Esophagus mucosa (tissue), 1 donor: Measurements from ENCODE around the gene ATF6. TPM values are rescaled to one million over a fixed set of nuclear protein-coding genes. Genes with fewer than 3 reads are reported as not detected.
"Not testable (repeated sequence)": the region's sequence is repeated elsewhere in the genome, so short reads cannot be mapped to it uniquely, and the experiment has no call there.

Experiments used
- ATAC-seq: fragments of 200-7000 bp; cut with Tn5 transposase; one replicate; pipeline ENCODE4 v1.9.1; 2020
- total RNA-seq: library from RNA; stranded (reverse); gene quantifications from one replicate; pipeline ENCODE4 v1.2.4, GENCODE V29; 2023
- donor health status: DM: yes; HTN: yes; CAD: no.

ATF6 gene, protein sequence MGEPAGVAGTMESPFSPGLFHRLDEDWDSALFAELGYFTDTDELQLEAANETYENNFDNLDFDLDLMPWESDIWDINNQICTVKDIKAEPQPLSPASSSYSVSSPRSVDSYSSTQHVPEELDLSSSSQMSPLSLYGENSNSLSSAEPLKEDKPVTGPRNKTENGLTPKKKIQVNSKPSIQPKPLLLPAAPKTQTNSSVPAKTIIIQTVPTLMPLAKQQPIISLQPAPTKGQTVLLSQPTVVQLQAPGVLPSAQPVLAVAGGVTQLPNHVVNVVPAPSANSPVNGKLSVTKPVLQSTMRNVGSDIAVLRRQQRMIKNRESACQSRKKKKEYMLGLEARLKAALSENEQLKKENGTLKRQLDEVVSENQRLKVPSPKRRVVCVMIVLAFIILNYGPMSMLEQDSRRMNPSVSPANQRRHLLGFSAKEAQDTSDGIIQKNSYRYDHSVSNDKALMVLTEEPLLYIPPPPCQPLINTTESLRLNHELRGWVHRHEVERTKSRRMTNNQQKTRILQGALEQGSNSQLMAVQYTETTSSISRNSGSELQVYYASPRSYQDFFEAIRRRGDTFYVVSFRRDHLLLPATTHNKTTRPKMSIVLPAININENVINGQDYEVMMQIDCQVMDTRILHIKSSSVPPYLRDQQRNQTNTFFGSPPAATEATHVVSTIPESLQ
- 11.4 TPM for total RNA-seq

DNA sequence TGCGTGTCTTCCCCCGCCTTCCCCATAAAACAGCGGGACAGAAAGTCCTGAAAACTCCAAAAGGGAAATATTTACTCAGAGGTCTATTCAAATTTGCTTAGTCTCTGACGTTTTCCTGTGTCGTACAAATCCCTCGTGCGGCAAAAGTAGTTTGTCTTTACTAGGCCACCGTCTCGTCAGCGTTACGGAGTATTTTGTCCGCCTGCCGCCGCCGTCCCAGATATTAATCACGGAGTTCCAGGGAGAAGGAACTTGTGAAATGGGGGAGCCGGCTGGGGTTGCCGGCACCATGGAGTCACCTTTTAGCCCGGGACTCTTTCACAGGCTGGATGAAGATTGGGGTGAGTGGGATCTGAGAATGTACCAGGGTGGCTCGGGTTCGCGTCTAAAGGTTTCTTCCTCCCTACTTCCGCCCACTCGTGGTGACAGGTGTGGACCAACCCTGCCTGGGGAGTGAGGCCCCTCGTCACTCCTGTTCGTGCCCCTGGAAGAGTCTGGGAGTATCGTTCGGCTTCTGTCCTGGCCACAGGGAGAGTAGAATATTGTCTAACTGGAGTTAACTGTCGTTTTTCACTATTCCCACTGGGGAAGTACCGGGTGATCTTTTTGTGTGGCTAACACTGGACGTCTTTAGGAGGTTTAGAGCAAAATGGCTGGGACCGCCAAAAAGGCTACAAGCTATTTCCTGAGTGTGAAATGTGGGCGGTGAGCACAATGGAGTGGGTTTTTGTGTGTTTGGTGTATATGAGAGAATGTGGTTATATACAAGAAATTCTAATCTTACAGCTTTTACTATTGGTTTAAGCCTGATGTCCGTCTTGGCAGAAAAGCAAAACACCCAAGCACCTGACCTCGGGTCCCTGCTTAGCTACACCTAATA lies at the start of gene ATF6:
Gene ATF6, plus strand, starts transcription at position 219 of the 880 bp plus-strand sequence. Its CDS starts 41 bp downstream, at position 260.
- ATAC-seq, result peak; percentile 91

DNA sequence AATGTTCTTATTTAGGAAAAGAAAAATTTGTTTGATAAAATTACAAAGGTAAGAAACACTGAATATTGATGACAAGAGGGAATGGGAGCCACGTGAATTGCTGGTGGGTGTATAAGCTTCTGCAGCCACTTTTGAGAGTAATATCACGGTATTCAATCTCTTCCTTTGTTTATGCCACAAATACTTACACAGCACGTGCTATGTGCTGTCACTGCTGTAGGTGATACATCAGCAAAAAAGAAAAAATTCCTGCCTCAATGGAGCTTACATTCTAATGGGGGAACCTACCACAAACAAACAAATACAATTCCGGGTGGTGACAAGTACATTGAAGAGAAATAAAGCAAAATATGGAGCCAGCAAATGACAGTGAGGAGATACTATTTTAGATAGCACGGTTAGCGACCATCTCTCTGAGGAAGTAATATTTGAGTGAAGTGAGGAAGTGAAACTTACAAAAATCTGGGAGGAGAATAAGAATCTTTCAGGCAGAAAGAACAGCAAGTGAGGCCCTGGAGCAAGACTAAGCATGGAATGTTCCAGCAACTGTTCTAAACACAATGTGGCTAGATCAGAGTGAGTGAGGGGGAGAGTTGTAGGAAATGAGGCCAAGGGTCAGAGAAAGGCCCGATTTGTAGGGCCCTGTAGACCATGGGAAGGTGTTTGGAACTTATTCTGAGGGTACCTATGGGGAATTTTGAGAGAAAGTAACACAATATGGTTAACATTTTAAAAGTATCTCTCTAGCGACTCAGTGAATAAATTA lies 47.4 kb upstream of the ATF6 start:
- no peak for ATAC-seq

DNA sequence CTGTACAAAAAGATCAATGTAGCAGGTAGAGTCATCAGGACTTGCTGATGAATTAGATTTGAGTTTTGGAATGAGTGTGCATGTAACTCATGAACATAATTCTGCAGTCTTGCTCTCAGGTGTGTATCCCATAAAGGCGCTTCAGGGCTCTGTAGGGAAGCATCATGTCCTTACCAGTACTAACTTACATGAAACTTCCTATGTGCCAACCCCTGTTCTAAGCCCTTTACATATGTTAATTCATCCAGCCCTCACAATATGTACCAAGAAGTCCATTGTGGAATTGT lies 46.9 kb upstream of the ATF6 start:
- no peak for ATAC-seq

DNA sequence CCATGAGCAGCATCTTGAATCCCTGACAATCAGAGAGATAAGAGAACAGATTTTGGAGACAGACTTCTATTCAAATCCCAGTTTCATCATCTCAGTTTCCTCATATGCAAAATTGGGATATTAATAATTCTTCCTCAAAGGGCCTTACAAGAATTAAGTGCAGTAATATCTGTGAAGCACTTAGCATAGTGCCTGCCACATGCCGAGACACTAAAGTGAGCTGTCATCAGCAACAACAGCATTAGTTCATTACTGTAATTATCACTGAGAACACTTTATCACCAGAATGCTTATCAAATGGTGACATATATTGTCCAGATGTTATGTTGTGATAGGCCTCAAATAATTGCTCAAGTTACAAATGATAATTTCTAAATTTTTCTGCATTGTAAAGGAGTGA lies 45.7 kb upstream of the ATF6 start:
- no peak for ATAC-seq

DNA sequence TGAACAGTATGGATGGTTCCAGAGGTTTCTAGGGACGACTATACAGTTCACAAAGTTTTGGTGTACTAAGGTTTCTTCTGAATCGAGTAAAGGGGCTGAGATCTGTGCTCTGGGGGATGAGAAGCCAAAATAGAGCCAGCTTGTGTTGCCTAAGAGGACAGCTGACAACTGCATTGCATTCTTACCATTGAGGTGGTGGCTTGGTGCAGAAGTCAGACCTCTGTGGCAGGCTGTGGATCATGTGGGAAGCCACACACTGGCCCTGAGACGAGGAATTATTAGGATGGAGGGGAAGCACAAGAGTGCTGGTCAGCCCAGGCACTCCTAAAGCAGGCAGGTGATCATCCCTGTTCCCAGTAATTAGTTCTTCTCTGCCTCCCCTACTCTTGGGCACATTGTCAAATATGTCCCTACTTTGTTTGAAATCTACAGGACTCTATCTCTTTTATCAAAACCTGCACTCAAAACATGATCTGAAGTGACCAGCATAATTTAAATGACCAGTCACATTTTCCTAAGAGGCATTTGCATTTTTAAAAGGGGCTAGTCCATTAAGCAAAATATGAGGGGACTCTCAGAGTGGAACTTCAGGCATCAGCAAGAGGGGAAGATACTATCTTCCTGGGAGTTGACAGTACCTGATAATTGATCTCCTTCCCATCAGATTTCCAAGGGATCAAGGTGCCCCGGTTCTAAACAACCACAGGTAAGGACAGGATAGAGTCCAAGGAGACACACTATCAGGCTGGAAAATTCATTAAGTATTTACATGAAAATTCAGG lies 45.0 kb upstream of the ATF6 start, which contains the start of gene FCRLB:
Gene FCRLB, plus strand, starts transcription at position 589 of the 782 bp plus-strand sequence. CDS start 1,129 bp downstream, outside the sequence.
- ATAC-seq, result no peak

DNA sequence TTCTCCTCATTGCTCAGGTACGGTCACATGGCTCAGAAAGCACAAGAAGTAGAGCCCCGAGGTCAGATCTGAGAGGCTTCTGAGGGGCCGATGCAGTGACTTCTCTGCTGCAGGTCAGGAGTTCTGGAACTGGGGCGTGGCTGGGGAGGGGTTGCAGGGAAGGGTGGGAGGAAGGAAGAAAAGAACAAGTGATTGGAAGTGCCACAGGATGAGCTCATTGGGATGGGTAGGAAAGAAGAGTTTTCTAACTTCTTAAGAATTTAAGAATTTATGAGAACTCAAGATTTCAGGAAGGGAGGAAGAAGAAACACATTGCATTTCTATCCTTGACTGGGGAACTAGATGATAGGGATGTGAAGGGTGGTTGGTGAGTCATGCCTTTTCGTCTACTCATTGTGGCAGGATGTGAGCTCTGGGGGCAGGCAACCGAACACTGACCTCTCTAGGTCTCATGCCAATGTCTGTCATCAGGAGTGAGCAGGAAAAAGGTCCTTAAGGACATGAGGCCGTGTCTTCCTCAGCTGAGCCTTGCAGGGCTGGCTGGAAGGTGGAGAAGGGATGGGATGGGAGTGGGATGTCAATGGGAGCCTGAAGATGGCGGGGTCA lies 44.3 kb upstream of the ATF6 start:
- no peak for ATAC-seq

DNA sequence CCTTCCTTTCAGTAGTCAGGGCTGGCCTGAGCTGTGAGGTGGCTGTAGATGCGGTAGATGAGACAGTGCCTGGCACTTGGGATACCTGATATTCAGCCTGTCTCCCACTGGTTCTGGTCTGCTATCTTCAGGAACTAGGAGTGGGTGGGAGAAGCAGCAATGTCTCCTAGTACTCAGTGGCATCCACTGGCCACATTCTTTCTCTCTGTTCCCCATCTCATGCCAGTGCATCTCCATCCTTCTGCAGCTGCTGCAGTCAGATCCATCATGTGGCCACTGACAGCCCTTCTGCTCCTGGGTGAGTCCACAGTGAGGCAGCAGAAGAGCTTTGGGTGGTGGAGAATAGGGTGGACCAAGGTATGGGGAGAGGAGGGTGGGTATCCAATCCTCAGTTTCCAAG lies 43.7 kb upstream of the ATF6 start:
- ATAC-seq, result no peak

DNA sequence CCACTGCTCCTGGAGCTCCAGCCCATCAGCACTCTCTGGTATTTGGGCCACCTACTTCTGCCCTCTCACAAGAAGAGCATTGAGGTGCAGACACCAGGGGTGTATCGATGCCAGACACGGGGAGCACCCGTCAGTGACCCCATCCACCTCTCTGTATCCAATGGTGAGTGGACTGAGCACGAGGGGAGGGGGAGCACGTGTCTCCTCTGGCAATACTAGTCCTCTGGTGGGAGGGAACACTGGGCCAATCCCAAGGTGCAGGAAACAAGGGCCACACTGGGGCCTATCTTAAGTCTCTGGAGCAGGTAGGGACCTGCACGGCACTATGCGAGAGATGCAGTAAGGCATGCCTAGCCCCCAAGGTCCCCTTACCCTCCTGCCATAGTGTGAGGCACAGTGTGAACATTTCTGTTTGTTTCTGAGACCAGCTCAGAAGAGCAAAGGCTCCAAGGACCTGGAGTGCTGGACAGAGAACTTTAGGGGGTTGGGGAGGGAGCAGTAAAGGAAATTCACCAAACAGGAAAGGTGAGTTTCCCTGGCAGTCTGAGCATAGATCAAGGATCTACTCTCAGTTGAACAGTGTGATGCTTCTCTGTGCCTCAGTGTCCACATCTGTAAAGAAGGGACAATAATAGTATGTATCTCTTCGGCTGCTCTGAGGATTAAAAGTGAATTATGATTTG lies 42.5 kb upstream of the ATF6 start:
- ATAC-seq, result no peak

DNA sequence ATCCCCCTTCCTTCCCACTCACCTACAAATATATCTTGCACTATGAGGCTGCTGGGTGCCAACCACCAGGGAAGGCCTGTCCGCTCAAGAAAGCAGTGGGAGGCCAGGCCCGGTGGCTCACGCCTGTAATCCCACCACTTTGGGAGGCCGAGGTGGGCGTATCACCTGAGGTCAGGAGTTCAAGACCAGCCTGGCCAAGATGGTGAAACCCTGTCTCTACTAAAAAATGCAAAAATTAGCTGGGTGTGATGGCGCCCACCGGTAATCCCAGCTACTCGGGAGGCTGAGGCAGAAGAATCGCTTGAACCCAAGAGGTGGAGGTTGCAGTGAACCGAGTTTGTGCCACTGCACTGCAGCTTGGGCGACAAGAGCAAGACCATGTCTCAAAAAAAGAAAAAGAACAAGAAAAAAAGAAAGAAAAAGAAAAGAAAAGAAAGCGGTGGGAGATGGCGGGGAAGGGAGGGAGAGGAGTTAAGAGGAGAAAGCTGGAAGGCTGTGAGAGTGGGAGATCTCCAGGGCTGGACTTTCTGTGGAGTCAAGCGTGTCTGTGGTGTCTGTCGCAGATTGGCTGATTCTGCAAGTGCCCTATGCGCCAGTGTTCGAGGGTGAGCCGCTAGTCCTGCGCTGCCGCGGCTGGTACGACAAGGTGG lies 40.7 kb upstream of the ATF6 start:
- ATAC-seq, result not testable (repeated sequence)

DNA sequence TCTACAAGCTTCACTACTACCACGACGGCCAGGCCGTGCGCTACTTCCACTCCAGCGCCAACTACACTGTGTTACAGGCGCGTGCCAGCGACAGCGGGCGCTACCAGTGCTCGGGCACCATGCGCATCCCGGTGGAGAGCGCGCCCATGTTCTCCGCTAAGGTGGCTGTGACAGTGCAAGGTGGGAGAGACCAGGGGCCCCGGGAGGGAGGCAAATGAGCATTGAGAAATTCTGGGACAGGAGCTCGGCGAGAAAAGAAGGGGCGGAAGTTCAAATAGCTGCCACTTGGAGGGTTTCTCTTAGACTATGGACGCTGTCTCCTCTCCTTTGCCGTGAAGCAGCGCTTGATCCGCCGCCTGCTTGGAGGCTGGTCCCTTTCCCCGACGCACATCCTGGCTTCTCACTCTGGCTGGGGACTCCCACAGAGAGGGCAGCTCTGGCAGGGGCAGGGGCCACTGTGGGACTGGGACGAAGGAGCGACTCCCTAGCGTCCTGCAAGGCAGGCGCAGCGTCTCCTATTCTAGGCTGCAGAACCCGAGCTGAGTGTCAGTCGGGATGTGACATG lies 40.1 kb upstream of the ATF6 start:
- ATAC-seq, result peak; percentile 45

DNA sequence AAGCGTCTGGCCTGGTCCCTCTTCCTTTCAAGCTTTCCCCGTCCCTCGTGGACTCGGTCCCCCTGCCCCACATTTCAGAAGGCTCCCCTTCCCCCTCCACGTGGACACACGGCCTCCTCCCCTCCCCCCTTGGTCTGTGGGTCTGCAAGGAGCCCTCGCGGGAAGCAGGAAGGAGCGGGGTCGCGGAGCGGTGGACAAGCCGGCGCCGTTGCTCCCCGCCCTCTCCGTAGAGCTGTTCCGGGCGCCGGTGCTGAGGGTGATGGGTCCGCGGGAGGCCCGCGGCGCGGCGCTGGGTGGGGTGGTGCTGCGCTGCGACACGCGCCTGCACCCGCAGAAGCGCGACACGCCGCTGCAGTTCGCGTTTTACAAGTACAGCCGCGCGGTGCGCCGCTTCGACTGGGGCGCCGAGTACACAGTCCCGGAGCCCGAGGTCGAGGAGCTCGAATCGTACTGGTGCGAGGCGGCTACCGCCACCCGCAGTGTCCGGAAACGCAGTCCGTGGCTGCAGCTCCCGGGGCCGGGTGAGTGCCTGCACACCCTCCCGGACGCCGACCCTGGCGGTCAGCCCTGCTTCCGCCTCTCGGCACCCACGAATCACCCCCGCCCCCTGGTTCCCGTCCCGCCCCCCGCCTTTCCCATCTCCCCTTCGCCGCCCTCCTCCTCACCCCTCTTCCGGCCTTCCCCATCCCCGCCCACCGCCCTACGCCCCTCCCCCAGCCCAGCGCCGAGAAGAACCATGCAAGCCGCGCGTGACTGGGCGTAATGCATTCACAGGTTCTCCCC lies 39.5 kb upstream of the ATF6 start:
- ATAC-seq, result peak; percentile 84

DNA sequence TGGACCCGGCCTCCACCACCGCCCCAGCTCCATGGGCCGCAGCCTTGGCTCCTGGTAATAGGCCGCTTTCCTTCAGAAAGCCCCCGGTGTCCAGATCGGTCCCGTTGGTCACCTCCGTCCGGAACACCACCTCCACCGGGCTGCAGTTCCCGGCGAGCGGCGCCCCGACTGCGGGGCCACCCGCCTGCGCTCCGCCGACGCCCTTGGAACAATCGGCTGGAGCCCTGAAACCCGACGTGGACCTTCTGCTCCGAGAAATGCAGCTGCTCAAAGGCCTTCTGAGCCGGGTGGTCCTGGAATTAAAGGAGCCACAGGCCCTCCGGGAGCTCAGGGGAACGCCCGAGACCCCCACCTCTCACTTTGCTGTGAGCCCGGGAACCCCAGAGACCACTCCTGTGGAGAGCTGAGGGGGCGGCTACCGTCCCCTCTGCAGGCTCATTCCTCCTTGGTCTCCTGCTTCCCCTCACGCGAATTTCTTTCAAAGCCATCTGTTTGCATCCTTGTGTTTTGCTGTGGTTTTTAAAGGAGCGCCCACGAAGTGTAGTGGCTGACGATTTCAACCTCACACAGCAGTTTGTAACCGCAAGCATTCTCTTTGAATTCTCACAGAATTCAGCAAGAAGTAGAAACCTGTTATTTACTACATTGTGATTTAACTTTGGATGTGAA lies 38.7 kb upstream of the ATF6 start:
- ATAC-seq, result no peak

DNA sequence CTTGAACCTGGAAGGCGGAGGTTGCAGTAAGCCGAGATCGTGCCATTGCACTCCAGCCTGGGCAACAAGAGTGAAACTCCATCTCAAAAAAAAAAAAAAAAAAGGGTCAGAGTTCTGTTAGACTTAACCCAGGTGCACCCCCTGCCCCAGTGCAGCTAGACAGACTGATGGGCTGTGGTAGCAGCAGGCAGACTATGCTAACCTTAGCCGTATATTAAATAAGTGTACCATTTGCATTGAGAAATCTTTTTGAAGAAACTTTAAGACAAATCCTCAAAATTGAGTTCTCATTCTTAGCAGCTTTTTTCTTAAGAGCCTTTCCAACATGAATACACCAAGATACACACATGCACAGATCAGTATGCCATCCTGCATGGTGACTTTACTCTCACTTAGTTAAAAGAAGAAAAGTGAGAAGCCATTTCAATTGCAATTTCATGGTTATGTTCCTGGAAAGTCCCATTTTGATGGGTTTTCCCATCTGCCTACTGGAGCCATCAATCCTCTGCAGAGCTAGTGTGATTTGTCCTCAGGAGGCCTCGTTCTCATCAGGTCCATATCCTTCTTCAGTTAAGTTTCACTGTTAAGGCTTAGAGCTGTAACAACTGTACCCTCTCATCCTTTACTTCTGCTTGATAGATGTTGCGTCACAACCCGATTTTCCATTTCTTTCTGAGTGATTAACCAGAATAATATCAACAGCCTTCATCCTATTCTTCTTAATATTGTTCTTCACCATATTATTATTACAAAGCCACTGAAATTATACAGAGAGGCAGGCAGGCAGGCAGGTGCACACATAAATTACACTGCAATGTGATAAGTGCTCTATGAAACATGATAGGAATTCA lies 37.5 kb upstream of the ATF6 start:
- no peak for ATAC-seq

DNA sequence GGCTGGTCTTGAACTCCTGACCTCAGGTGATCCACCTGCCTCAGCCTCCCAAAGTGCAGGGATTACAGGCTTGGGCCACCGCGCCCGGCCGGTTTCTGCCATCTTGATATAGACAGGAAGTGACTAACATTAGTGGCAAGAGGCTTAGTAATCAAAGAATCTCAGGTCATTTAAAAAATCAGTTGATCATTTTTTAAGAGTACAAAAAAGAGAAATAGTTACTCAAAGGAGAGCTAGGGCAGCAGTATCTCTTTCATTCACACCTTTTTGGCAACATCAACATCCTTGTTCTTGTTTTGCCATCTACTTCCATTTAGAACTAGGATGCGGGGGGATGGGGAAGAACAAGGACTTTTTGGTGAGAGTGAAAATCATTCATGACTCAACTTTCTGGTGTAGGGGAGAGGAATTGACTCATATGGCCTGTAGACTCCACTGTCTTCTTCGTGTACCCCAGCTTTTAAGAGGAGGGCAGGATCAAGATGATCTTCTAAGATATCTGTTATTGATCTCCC lies 36.0 kb upstream of the ATF6 start:
- no peak for ATAC-seq

DNA sequence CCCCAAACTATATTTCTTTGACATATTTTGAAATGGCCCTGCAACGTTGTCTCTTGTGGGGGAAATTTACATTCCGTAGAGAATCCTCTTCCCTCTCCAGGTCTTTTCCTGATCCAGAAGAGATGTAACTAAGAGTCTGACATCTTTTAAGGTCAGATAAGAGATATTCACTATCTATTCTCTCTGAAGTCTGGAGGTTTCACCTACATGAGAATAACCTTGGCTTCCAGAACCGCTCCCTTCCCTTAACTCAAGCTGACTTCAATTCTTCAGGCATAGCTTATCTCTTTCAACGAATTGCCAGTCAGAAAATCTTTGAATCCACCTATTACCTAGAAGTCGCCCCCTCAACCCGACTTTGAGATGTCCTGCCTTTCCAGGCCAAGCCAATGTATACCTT lies 34.9 kb upstream of the ATF6 start:
- ATAC-seq, result no peak

DNA sequence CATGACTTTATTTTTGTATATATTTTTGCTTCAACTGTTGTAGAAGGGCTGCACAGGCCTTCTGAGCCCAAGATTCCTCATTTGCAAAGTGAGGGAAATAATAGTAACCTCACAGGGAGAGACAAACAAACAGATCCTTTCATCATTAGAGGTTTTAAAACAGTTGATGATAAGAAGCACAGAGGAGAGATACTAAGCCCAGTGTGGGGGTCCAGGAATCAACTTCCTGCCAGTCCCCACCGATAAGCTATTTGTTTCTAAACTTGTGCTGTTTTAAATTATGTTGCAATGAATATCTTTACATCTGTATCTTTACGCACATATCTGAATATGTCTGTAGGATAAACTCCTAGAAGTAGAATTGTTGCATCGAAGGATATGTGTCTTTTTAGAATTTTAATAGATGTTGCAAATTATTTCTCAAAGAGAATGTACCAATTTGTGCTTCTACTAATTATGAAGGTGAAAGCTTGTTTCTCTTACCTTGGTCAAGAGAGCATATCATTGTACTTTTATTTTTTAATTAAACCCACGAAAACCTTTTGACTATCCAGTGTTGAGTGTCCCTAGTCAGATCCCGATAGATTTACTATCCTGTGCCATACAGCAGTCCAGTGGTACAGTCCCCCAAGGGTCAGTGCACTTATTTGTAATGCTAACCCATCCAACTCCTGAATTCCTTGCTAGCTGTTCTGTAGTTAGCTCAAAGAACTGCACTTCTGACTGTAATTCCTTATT lies 34.0 kb upstream of the ATF6 start:
- ATAC-seq, result no peak
